Measurements from ENCODE around the gene BABAM1.

The BABAM1 gene

DNA sequence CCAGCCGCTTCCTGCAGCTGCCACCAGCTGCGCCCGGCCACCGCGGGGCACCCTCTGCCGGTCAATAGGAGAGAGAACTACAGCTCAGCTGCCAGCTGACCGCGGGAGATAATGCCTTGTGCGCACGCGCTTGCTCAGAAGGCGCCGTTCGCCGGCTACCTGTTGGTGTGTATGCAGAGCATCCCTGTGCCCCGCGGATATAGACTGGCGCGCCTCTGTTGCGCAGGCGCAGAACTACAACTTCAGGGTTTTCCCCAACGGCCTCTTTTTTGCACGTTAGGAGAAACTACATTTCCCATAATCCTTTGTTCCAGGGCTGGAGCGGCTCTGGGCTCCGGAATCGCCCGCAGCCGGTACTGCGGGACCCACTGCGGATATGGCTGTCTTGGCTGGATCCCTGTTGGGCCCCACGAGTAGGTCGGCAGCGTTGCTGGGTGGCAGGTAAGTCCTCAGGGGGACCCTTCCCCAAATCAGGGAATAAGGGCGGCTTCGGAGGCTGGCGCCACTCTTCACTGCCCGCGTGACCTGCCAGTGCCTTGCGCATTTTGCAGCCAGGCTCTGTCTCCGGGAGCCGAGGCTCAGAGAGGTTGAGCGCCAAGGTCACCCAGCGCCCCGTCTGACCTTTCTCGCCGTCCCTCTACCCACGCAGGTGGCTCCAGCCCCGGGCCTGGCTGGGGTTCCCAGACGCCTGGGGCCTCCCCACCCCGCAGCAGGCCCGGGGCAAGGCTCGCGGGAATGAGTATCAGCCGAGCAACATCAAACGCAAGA, 38.5 kb downstream of the BABAM1 start, which contains the start of gene MRPL34:
TSS of gene MRPL34 (plus strand) at position 356 of the 768 bp plus-strand sequence. CDS start at position 377, 21 bp downstream.
- TF ChIP-seq, protein P1, sequence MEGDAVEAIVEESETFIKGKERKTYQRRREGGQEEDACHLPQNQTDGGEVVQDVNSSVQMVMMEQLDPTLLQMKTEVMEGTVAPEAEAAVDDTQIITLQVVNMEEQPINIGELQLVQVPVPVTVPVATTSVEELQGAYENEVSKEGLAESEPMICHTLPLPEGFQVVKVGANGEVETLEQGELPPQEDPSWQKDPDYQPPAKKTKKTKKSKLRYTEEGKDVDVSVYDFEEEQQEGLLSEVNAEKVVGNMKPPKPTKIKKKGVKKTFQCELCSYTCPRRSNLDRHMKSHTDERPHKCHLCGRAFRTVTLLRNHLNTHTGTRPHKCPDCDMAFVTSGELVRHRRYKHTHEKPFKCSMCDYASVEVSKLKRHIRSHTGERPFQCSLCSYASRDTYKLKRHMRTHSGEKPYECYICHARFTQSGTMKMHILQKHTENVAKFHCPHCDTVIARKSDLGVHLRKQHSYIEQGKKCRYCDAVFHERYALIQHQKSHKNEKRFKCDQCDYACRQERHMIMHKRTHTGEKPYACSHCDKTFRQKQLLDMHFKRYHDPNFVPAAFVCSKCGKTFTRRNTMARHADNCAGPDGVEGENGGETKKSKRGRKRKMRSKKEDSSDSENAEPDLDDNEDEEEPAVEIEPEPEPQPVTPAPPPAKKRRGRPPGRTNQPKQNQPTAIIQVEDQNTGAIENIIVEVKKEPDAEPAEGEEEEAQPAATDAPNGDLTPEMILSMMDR (IDR thresholded peaks at IDR 0.05; ENCODE audit: low read depth, low read length, missing control alignments): peak; percentile 84
- in situ Hi-C loops (cut with HindIII; ENCODE audit: low pct_ligation_motif_present, low sequenced_read_pairs): no loop called here
- H3K27ac ChIP-seq: peak within 1 kb of the TSS; percentile 40
- peak; percentile 95 for DNase-seq
- no peaks in the 10 kb centered on the region for H3K27me3 ChIP-seq (replicated peaks)
- H3K4me3 ChIP-seq (ENCODE audit: low read depth, low read length): peak within 1 kb of the TSS; percentile 84
- no peaks in the 10 kb centered on the region for H3K36me3 ChIP-seq (replicated peaks)

DNA sequence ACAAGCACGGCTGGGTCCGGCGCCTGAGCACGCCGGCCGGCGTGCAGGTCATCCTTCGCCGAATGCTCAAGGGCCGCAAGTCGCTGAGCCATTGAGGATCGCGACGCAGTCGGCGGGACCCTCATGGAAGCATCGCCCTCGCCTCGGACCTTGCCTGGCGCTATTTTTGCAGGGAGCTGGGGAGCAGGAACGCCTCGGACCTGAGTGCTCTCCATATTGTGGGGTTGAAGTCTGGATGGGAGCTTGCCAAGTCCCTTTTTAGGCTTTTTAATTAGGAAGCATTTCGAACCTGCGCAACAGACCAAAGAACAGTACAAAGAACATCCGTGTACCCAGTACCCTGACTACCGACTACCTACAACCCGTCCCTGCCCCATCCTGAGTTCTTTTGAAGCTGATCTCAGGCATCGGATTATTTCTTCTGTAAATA, 39.1 kb downstream of the BABAM1 start:
- in situ Hi-C loops (cut with HindIII; ENCODE audit: low pct_ligation_motif_present, low sequenced_read_pairs): no loop called here
- Histone ChIP-seq H3K27me3 (replicated peaks) (no peaks in the 10 kb centered on the region), H3K27ac (peak overlapping the region; percentile 40), H3K4me3 (ENCODE audit: low read depth, low read length) (peak overlapping the region; percentile 84), H3K36me3 (replicated peaks) (no peaks in the 10 kb centered on the region)
- no peak for DNase-seq
- TF ChIP-seq, protein P1 (IDR thresholded peaks at IDR 0.05; ENCODE audit: low read depth, low read length, missing control alignments): no peak

DNA sequence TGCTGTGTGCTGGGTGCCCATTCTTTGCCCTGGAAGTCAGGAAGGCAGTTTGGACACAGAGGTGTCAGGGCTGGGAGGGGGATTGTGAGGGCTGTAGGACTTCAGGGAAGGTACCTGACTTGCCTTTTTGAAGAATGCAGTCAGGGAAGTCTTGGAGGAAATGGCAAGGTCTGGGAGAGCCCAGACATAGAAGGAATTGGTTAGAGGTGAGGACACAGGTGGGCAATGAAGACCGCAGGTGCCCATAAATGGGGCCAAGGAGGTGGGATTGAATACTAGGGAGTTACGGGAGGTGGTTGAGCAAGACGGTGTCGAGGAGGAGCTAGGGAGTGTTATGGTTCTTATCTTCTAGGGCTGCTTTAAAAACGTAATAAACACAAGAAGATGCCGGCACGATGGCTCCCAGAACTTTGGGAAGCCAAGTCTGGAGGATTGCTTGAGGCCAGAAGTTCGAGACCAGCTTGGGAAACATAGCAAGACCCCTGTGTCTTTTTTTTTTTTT, 40.7 kb downstream of the BABAM1 start:
- no peak for DNase-seq
- Histone ChIP-seq H3K27ac (no peak overlapping the region), H3K36me3 (replicated peaks) (peaks cover 5% of the 10 kb centered on the region), H3K27me3 (replicated peaks) (no peaks in the 10 kb centered on the region), H3K4me3 (ENCODE audit: low read depth, low read length) (no peak overlapping the region)
- TF ChIP-seq, protein P1 (IDR thresholded peaks at IDR 0.05; ENCODE audit: low read depth, low read length, missing control alignments): no peak
- in situ Hi-C loops (cut with HindIII; ENCODE audit: low pct_ligation_motif_present, low sequenced_read_pairs): no loop called here

DNA sequence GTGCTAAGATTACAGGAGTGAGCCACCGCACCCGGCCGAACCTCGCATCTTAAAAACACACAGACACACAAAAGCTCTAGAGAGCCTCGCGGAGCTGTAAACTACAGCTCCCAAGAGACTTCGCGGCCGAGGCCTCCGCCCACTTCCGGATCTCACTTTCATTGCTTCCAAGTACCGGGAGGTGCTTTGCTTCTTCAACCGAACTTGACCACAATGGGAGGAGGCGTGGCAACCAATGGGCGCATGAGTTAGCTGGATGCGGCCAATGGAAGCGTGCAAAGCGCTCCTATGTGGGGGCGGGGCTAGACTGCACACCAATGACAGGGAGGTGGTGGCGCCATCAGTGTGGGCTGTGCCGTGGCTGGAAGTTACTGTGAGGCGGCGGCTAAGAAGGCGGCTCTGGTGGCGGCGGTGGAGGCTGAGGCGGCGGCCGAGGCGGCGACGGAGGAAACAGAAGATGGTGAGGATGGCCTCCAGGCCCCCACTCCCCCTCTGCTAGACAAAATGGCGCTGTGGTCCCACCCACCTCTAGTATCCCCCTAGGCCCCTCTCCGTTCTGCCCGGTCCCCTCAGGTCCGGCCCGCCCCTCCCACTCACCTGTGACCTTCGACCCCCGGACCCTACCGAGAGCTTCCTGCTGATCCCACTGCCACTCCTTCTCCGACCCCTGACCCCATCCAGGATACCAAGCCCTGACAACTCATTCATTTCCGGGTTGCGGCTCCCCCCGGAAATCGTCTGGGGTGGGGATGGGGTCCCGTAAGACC, 42.1 kb downstream of the BABAM1 start, which contains the start of gene DDA1:
TSS of gene DDA1 (plus strand) at position 366 of the 767 bp plus-strand sequence. CDS start at position 458, 92 bp downstream.
- in situ Hi-C loops (cut with HindIII; ENCODE audit: low pct_ligation_motif_present, low sequenced_read_pairs): no loop called here
- DNase-seq: peak; percentile 100
- no peaks in the 10 kb centered on the region for H3K27me3 ChIP-seq (replicated peaks)
- peak within 1 kb of the TSS; percentile 69 for H3K27ac ChIP-seq
- peak within 1 kb of the TSS; percentile 97 for H3K4me3 ChIP-seq (ENCODE audit: low read depth, low read length)
- TF ChIP-seq, protein P1 (IDR thresholded peaks at IDR 0.05; ENCODE audit: low read depth, low read length, missing control alignments): no peak
- peaks cover 13% of the 10 kb centered on the region for H3K36me3 ChIP-seq (replicated peaks)

DNA sequence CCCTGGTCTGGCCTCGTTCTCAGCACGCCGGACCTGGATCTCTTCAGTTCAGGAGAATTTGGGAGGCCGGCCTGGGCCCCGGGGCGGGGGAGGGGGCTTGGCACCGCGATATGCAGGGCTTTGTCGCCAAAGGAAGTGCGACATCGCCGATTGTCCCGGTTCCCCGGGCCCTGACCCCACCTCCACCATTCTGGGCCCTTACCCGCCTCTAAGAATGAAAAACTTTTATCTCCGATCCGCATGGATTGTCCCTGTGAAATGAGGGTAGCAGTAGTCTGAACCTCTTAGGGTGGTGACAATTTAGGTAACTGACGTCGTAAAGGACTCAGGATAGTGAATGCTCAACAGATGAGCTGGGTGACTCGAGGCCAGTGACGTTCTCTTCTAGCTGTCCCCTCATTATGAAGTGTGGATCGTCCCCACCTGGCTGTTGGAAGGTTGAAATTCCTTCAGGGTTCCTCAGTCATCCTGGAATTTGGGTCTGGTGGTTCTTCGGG, 42.8 kb downstream of the BABAM1 start:
- Histone ChIP-seq H3K27ac (peak overlapping the region; percentile 69), H3K36me3 (replicated peaks) (peaks cover 19% of the 10 kb centered on the region), H3K4me3 (ENCODE audit: low read depth, low read length) (peak overlapping the region; percentile 97), H3K27me3 (replicated peaks) (no peaks in the 10 kb centered on the region)
- TF ChIP-seq, protein P1 (IDR thresholded peaks at IDR 0.05; ENCODE audit: low read depth, low read length, missing control alignments): no peak
- no peak for DNase-seq
- in situ Hi-C loops (cut with HindIII; ENCODE audit: low pct_ligation_motif_present, low sequenced_read_pairs): no loop called here
